Measurements from ENCODE around the gene WDR31.
"Not testable (repeated sequence)": the region's sequence is repeated elsewhere in the genome, so short reads cannot be mapped to it uniquely, and the experiment has no call there.

WDR31 gene

GRCh38 chr9:113368348-113368981 lies 28.4 kb upstream of the WDR31 start:
- DNase-seq (ENCODE audit: low spot score), result no peak

DNA sequence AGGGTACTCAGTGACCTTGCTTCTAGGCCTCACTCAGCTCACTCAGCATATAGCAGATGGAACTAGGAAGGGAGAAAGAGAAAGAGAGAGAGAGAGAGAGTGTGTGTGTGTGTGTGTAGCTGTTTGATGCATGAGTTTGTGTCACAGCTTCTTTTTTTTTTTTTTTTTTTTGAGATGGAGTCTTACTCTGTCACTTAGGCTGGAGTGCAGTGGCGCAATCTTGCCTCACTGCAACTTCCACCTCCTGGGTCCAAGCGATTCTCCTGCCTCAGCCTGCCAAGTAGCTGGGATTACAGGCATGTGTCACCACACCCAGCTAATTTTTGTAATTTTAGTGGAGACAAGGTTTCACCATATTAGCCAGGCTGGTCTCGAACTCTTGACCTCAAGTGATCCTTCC lies 25.6 kb upstream of the WDR31 start:
- not testable (repeated sequence) for DNase-seq (ENCODE audit: low spot score)

GRCh38 chr9:113364951-113365350 lies 24.9 kb upstream of the WDR31 start:
- DNase-seq (ENCODE audit: low spot score), result no peak

- DNase-seq (ENCODE audit: low spot score), result no peak
These were observed 23.3 kb upstream of the WDR31 start for GRCh38 chr9:113363336-113363735.

- peak; percentile 54 for DNase-seq (ENCODE audit: low spot score)
These were observed 21.4 kb upstream of the WDR31 start for GRCh38 chr9:113361304-113362018.

DNA sequence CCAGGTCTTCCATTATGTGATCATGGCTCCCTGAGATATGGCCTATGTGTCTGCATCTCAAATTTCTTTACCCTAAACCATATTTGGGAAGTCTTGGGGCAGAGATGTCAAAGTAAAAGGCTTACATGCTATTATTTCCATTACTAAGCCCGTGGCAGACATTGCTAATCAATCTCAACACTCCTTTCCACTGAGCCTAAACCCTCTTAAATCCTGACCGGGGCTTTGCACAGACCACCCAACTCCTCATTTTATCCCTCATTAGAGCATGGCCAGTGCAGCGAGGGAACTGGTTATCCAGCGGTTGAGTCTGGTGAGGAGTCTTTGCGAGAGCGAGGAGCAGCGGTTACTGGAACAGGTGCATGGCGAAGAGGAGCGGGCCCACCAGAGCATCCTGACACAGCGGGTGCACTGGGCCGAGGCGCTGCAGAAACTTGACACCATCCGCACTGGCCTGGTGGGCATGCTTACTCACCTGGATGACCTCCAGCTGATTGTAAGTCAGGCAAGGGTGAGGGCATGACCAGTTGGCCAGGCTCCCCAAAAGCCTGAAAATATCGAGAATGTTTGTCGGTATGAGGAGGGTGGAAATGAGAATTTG lies 20.3 kb upstream of the WDR31 start:
- no peak for DNase-seq (ENCODE audit: low spot score)

- no peak for DNase-seq (ENCODE audit: low spot score)
These were observed 19.3 kb upstream of the WDR31 start for GRCh38 chr9:113359385-113359784.

DNA sequence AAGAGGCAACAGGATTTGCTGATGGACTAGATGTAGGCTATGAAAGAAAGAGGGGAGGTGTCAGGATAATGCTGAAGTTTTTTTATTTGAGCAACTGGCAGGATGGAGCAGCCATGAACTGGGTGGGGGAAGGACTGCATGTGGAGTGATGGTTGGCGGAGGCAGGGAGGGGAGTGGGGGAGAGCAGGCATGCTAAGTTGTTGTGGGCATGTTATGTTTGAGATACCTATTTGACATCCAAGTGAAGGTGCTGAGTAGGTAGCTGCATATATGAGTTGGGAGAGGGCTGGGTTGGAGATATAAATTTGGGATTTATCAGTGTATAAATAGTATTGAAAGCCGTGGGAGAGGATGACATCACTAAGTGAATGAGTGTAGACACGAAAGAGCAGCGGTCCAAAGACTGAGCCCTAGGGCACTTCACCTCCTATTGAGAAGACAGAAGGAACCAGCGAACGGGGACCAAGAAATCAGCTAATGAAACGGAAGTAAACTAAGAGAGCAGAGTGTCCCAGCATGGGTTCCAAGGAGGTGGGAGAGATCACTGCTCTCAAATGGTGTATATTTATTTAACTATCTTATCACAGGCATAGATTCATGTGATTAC lies 16.7 kb upstream of the WDR31 start:
- no peak for DNase-seq (ENCODE audit: low spot score)

GRCh38 chr9:113355040-113355596 lies 15.0 kb upstream of the WDR31 start:
- no peak for DNase-seq (ENCODE audit: low spot score)

GRCh38 chr9:113352411-113352810 lies 12.3 kb upstream of the WDR31 start:
- no peak for DNase-seq (ENCODE audit: low spot score)

- DNase-seq (ENCODE audit: low spot score), result no peak
These were observed 11.9 kb upstream of the WDR31 start for GRCh38 chr9:113352006-113352405.

GRCh38 chr9:113350937-113351336 lies 10.9 kb upstream of the WDR31 start:
- DNase-seq (ENCODE audit: low spot score), result no peak

GRCh38 chr9:113350107-113350661 lies 10.1 kb upstream of the WDR31 start:
- no peak for DNase-seq (ENCODE audit: low spot score)

DNA sequence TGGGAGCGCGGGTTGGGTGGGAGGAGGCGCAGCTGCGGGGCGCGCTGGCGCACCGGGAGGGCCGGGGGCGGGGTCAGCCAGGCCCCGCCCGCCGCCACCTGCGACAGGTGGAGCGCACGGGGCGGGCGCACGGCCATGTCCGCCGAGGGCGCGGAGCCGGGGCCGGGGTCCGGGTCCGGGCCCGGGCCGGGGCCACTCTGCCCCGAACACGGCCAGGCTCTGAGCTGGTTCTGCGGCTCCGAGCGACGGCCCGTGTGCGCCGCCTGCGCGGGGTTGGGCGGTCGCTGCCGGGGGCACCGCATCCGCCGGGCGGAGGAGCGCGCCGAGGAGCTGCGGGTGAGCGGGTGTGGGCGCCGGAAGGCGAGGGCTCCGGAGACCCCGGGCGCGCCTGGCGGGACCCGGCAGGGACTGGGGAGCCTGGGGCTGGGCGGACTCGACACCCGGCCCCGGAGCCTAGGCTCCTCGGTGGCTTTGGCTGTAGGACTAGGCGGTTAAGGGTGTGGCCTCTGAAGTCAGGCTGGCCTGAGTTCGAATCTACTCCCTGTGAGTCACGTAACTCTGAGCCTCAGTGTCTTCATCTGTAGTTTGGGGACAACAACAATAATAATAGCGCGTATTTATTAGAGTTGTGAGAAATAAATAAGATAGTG lies 9.5 kb upstream of the WDR31 start, which contains the start of gene BSPRY:
BSPRY (plus strand) TSS at position 97 of the 650 bp plus-strand sequence; CDS start at position 136, 39 bp downstream.
- no peak for DNase-seq (ENCODE audit: low spot score)

DNA sequence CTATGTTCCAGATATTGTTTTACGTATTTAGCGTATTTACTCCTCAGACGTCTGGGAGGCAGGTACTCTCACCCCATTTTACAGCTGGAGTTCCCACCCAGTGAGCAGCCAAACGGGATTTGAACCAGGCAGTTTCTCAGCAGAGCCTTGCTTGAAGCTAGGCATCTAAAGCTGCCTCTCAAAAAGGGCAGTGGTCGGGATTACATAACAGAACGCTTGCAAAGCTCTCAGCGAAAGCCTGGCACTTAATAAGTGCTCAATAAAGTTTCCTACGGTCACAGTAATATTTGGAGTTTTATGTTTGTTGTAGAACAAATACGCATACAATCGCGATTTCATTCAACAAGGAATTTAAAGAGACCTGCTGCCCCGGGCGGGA lies 9.0 kb upstream of the WDR31 start:
- DNase-seq (ENCODE audit: low spot score), result no peak

GRCh38 chr9:113348437-113348836 lies 8.4 kb upstream of the WDR31 start:
- no peak for DNase-seq (ENCODE audit: low spot score)

DNA sequence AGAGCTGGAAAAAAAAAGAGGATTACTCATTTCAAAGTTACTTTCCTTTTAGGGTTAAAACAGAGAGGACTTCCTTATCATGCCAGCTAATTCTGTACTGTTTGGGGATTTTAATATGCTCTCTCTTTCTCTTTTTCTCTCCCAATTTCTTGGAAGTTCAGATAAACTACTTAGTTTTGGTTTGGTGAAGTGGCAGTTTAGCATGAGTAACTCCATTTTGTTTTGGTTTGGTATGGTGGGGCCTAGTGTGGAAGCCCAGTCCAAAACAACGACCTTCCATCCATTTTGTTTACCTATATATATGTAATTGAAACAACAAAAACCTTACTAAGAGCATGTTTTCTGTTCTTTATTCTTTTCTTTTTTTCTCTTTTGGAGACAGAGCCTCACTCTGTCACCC lies 5.6 kb upstream of the WDR31 start:
- no peak for DNase-seq (ENCODE audit: low spot score)

DNA sequence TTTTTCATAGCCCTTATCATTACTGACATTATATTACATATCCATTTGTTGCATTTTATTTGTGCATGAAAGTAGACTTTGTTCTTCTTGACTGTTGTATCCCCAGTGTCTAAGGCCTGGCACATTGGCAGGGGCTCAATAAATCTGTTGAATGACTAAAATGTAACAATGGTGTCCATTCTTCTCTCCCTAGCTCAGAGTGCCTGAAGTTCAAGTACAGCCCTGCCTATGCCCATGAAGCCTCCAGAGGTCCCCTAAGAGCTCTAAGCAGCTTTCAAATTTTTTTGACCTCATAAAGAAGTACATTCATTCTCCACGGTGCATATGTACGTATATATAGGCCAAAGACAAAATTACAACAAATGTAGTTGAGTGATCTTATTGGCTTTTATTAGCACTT lies 5.1 kb upstream of the WDR31 start:
- DNase-seq (ENCODE audit: low spot score), result no peak

GRCh38 chr9:113343732-113344231 lies 3.7 kb upstream of the WDR31 start:
- DNase-seq (ENCODE audit: low spot score), result peak; percentile 57

DNA sequence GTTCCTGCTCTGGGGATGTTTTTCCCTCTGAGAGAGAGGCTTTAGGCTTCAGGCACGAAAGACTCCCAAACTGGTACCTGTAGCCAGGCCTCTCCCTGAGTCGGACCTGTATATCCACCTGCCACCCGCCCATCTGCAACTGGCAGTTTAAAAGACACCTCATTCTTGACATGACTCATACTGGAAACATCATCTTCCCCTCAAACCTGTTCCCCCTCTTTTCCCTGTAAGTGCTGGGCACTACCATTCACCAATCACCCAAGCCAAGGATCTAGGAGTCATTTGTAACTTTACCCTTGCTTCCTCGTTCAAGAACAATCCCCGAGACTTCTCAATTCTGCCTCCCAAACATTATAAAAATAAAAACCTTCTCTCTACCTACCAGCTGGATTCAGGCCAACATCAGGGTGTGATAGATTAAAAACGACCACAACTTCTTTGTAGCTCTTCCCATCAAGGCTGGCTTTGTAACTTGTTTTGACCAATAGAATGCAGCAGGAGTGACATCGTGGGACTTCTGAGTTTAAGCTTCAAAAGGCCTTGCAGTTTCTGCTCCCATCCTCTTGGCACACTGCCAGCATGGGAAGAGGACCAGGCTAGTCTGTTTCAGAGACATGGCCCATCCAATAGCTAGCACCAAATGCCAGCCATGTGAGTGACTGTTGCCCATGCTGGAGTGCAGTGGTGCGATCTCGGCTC lies 1.8 kb upstream of the WDR31 start:
- no peak for DNase-seq (ENCODE audit: low spot score)

- no peak for DNase-seq (ENCODE audit: low spot score)
These were observed 2.4 kb downstream of the WDR31 start for GRCh38 chr9:113337714-113338113.

Data from hepatic stellate cell (primary cell).